Left hindlimb (tissue), 1 donor: Measurements from ENCODE around the gene NUBPL.
"Not testable (repeated sequence)": the region's sequence is repeated elsewhere in the genome, so short reads cannot be mapped to it uniquely, and the experiment has no call there.

Source experiments
- DNase-seq: peaks from one replicate; pipeline ENCODE4 v3.0.0-alpha.2; 2018

NUBPL gene

DNA sequence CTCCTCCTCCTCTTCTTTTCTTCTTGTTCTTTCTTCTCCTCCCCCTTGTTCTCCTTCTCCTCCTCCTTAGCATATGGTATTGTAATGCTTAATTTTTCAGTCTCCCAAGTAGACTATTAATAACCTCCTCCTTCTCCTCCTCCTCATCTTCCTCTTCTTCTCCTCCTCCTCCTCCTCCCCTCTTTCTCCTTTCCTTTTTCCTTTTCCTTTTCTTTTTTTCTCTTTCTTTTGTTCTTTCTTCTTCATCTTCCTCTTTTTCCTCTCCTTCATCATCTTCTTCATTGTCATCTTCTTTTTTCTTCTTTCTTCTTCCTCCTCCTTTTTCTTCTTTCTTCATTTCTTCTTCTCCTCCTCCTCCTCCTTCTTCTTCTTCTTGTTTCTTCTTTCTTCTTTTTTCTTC, 264.3 kb downstream of the NUBPL start:
- no peak for DNase-seq

DNA sequence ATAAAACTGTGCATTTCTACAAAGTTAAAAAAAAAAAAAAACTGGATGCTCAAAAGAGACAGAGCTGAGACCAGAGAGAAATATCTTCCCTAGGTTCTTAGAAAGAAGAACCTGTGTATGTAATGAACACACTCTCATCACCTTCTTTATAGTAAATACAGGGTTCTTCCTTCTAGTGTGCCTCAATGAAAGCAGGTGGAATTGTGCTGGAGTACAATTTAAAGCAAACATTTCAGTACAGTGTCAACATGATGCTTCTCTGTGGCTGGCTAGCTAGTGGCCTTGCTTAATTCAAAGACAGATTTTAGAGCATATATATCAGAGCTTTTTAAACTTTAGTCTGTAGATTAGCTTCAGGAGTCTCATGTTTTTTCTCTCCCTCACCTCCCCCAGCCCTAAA, 266.1 kb downstream of the NUBPL start:
- no peak for DNase-seq

DNA sequence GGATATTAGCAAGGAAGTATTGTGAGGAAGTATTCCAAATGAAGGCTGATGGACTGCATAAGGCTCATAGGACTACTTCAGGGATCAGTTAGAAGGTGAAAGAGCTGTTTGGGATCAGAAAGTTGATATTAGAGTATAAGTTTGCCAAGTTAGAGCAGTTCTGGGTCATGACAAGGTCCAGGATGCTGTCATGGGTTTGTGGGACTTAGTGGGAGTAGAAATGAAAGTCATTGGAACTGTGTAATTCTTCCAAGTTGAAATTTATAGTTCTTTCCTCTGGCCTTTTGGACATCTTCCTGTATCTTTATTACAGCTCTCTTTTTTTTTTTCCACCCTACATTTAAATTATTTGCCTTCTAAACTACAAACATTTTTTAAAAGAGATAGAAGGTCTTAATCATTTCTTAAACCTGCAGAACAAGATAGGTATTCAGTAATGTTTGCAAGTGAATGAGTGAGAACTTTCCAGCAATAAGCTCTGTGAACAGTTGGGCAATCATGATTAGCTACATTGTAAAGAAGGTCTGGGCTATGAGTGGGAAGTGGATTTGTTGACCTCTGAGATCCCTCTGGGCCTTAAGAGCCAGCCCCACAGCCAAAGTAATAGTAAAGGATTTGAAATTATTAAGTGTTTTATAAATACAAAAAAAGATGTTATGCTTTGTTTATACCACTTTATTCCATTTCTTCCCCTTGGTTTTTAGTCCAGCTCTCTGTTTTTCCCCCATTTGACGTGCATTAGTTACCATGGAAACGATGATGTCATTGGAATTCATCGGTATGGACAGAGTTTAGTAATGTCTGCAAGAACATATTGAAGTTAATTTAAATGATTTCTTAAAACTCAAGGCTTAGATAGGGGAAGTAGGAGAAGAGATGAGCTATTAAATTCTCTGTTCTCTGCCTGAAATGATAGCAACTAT, 268.0 kb downstream of the NUBPL start:
- DNase-seq = no peak

DNA sequence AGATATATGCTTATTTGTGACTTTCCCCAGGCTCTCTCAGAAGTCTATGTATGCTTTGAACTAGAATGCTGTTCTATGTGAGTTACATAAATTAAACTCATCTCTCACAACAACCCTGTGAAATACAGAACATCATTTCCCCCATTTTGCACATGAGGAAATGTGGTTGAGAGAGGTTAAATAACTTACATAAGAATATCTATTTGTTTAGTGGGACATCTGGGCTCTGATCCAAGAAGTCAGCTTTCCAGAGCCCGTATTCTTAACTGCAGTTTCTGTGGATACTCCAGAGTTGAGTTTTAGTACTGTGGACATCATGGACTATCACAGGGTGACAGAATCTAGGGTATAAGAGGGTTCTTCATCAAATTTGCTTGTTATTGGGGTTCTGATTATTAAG, 273.4 kb downstream of the NUBPL start:
- DNase-seq = no peak

DNA sequence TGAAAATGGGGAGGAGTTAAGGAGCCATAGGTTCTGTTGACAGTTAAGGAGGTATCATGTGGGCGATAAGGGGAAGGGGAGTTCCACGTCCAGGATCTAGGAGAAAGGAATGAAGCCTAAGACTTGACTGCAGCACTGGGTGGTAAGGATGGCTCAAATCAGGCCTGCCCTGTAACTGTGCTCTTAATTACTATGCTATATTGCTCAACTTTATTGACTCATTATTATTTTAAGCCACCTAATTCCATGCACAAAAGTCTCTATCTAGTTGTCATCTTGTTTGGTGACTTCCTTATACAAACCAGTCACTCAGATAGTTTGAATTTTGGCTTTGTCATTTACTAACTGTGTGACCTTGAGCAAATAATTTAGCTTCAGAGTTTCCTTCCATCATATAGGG, 273.8 kb downstream of the NUBPL start:
- no peak for DNase-seq

DNA sequence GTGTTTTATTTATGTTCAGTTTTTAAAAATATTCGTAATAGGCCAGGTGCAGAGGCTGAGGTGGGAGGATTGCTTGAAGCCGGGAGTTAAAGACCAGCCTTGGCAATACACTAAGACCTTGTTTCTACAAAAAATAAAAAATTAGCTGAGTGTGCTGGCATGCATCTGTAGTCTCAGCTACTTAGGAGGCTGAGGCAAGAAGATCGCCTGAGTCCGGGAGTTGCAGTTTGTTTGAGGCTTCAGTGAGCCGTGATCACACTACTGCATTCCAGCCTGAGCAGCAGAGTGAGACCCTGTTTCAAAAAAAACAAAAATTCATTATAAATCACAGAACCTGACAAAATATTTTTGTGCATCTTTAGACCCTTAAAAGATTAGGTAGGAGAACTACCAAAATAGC, 275.8 kb downstream of the NUBPL start:
- no peak for DNase-seq

DNA sequence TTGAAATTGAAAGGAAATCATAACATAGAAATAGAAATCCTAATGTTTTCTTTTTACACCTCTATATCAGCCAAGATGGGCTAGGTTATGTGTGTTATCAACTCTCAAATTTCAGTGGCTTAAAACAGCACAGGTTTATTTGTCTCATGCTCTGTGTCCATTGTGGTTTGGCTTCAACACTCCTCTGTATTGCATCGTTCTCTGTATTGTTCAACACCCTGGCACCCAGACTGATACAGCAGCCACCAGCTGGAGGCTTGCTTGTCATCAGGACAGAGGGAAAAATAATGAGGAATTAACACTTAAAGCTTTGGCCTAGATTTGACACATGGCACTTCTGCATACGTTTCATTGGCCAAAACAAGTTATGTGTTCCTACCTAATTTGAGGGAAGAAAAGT, 281.7 kb downstream of the NUBPL start:
- DNase-seq = no peak

DNA sequence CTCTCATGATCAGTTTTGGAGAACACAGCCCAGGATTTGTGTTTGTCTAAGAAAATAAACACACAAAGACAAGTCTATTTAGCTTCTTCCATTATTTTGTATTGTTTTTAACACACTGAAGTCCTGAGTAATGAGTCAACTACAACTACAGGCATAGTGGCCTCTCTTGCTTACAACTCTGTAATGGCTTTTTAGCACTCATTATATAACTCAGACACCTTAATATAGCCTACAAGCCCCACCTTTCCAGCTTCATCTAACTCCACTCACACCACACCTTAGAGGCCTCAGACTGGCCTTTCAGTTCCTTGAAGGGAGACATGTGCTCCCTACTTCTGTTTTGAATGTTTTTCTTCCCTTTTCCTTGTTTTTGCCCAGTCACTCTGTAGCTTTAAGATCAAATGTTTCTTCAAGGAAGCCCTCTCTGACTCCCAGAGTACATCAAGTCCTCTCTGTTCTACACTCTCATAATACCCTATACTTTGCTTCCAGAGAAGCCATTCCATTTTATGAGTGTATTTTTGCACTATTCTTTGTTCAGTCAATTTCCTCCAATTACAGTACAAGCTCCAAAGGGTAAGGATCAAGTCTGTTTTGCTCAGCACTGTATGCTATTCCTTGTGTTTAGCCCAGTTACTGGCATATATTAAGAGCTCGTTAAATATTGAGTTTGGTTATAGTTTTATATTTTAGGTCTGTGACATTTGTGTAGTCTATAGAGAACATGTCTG, 282.3 kb downstream of the NUBPL start:
- DNase-seq = no peak

DNA sequence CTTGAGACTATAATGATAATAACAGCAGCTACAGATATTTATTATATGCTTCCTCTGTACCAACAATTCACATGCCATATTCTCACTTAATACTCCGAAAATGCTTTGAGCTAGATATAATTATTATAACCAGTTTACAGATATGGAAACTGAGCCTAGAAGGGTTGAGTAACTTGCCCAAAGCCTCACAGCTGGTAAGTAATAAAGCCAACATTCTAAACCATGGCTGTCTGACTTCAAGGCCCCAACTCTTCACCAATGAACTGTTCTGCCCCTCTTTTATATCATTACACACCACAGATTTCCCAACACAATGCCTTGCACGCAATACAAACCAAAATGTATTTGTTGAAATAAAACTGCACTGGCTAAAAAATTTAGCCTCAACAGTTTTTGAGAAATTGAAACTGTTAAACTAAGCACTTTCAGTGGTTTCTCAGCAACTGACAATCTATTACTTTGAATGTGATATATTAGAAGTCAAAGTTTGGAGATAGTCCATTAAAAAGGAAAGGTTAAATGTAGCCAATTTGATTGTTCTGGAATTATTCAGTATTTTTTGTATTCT, 293.4 kb downstream of the NUBPL start:
- no peak for DNase-seq

DNA sequence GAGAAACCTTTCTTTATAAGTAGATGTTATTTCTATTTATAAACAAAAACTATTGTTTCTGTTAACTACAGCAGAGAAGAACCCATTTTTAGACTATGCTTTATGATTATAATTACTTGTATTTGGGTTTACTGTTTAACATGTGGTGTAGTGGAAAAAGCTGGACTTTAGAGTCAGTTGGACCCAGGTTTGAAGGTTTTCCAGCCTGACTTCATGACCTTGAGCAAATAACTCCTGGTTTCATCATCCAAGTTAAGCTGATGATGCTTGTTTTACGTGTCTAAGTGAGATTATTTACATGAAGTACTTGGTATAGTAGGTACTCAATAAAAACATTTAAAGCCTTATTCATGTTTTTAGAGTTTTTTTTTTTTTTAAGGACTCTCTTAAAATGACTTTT, 294.1 kb downstream of the NUBPL start:
- no peak for DNase-seq

DNA sequence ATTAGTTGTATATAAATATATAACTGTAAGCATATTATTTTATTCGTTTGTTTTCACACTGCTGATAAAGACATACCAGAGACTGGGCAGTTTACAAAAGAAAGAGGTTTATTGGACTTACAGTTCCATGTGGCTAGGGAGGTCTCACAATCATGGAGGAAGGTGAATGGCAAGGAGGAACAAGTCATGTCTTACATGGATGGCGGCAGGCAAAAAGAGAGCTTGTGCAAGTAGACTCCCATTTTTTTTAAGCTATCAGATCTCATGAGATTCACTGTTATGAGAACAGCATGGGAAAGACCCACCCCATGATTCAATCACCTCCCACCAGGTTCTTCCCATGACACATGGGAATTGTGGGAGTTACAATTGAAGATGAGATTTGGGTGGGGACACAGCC, 294.8 kb downstream of the NUBPL start:
- not testable (repeated sequence) for DNase-seq

DNA sequence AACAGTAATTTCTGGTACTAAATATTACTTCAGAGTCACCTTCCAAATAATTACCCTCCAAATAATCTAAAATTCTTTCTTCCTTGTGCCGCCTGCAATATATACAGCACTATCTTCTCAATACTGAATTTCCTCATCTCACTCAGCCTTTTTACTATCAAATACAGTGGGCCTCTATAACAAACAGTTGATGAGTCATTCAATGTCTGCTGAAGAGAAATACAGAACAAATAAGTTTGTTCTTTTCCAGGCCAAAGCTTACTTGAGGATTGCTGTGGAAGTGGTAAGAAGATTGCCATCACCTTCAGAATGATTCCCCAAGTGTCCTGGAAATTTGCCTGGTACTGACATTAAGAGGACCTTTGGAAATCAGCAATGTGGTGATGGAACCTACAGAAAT, 297.7 kb downstream of the NUBPL start:
- no peak for DNase-seq

DNA sequence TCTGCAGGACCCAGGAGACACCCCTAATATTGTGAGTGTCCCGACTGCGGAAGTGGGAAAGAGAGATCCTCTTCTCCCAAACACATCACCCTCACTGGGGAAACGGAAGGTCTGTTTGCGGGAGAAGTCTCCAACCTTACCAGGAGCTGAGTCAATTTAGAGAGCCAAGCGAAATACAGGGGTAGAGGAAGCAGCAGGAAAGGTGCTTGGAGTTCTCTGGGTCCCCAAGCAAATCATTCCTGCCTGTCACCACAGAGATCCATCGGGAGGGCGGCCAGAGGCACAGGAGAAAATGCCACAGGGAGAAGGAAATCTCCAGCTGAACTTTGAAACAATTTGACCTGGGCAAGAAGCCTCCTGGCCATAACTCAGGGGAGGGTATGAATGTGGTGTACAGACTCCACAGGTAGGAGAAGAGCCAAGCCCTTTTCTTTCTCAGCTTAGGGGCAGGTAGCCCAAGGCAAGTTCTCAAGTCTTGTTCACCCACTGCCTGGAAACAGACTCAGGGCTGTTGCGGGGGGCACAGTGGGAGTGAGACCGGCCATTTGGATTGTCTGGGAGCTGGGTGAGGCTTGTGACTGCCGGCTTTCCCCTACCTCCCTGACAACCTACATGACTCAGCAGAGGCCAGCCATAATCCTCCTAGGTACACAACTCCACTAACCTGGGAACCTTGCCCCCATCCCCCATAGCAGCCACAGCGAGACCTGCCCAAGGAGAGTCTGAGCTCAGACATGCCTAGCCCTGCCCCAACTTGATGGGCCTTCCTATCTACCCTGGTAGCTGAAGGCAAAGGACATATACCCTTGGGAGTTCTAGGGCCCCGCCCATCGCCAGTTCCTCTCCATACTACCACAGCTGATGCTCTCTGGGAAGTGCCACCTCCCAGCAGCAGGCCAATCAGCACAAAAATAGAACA, 304.0 kb downstream of the NUBPL start:
- no peak for DNase-seq

DNA sequence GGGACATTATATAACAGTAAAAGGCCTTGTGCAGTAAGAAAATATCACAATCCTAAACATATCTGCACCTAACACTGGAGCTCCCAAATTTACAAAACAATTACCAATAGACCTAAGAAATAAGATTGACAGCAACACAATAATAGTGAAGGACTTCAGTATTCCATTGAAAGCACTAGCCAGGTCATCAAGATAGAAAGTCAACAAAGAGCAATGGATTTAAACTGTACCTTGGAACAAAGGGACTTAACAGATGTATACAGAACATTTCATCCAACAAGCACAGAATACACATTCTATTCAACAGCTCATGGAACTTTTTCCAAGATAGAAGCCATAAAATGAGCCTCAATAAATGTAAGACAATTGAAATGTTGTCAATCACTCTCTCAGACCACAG, 306.4 kb downstream of the NUBPL start:
- no peak for DNase-seq

DNA sequence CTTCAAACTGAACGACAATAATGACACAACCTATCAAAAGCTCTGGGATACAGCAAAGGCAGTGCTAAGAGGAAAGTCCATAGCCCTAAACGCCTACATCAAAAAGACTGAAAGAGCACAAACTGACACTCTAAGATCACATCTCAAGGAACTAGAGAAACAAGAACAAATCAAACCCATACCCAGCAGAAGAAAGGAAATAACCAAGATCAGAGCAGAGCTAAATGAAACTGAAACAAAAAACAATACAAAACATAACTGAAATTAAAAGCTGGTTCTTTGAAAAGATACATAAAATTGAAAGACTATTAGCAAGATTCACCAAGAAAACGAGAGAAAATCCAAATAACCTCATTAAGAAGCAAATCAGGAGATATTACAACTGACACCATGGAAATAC, 306.9 kb downstream of the NUBPL start:
- DNase-seq = not testable (repeated sequence)

DNA sequence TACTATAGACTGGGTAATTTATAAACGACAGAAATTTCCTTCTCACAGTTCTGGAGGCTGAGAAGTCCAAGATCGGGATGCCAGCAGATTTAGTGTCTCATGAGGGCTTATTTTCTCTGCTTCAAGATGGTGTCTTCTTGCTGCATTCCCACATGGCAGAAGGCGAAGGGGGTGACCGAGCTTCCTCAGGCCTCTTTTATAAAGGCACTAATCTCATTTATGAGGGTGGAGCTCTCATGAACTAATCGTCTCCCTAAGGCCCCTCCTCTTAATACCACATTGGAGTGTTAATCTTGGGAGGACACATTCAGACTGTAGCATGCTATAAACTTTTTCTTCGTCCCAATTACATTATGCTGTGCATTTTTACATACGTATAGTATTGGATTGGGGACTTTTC, 315.5 kb downstream of the NUBPL start:
- no peak for DNase-seq

DNA sequence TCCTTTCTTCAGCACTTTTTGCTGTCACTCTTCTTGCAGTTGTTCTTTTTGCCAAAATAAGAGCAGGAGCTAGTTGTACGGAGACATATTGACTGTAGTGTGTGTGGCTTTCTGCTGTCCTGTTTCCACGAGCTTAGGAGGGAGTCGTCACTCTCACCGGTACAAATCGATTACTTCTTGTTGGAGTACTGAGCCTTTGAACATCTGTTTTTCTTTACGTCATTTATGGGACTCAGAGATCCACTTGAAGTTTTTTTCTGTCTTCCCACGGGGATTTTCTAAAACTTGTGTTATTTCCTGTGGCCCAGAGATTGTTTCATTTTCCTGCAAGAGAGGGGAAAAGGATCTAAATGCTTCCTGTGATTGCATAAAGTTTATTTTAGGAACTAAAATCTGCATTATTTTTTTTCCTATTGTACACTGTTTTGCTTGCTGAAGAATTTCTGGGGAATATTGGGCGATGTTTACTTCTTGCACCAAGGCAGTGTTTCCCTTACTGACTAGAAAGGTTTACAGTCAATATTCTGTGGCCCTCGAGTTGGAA, 316.1 kb downstream of the NUBPL start:
- peak; percentile 55 for DNase-seq

DNA sequence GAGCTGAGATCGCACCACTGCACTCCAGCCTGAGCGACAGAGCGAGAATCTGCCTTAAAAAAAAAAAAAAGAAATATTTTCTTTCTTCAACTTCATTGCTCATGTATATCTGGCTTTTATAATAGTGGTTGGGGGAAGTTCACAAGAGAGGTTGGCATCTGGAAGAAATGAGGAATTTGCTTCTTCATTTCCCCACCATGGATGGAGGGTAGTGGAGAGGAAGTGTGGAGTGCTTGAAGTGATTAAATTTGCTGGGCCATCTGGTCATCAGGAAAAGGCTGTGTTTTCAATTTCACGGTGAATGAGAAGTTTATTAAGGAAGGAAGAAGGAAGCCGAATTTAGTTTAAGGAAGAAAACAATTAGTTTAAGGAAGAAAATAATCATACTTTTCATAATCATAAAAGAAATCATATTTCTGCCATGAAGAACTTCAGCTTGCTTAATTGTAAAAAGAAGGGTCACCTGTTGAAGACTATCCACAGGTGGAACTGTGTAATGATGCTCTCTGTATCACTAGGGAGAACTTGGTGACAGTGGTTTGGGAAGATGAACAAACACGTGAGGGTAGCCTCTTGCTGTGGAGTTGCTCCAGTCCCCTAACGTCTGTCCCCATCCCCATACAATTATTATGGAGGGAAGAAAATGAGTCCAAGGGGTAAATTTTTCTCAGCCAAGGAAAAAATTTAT, 318.6 kb downstream of the NUBPL start:
- DNase-seq = no peak

DNA sequence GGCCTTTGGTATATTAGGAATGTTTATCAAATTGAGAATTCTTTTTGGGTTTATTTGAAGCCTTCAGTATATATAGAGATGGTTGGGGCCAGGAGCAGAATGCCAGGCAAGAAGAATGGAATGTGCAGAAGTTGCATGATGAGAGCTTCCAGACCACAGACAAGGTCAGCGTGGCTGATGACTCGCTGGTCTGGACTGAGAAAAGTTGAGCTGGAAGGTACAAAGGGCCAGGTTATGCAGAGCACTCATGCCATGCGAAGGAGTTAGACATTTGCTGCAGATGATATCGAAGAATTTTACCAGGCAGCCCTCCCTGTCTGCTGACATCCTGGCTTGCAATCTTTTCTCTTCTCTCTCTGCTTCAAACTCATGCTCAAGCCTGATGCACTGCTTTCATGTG, 319.7 kb downstream of the NUBPL start:
- no peak for DNase-seq

DNA sequence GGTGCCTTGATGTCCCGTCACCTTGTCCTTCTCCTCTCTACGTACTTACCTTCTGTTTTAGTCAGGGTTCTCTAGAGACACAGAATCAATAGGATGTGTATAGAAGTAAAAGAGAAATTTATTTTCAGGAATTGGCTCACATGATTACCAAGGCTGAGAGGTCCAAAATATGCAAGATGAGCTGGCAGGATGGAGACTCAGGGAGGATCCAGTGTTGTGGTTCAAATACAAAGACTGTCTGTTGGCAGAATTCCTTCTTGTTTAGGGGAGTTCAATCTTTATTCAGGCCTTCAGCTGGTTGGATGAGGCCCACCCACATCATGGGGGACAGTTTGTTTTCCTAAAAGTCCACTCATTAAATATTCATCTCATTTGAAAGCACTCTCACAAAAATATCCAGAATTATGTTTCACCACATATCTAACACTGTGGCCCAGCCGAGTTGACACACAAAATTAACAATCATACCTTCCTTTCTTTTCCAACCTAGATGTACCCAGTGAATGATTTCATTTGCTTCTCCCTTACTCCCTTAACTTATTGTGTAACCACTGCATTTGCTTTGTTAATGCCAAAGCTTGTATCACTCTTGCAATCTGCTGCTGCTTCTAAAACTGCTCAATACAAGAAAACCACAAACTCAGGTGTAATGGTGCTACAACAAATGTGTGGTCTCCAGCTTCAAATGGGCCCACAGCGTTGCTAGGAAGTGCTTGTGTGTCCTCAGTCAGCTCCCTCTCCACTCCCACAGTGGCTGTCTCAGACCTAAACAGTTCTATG, 320.5 kb downstream of the NUBPL start:
- no peak for DNase-seq

DNA sequence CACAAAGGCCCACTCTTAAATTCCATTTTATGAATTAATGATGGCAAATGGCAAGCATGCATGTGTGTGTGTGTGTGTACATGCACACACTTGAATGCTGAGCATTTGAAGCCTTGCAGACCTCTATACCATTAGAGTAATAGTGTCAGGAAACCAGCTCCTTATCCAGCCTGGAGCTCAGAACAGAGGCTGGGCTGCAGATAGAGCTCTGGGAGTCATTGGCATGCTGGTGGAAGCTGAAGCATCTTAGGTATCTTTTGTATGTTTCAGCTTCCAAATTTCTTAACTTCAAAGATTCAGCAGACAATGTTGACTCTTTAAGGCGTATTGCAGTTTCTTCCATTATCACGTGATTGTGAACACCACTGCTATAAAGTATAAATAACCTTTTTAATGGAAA, 323.0 kb downstream of the NUBPL start:
- DNase-seq = no peak
